Right lobe of liver (tissue), 6 donors: ENCODE results near the gene KRTCAP2. TPM values are rescaled to one million over a fixed set of nuclear protein-coding genes. Genes with fewer than 3 reads are reported as not detected.

Experiments used
- ATAC-seq, 4 donors: fragments of 200-7000 bp; cut with Tn5 transposase; one replicate each; pipeline ENCODE4 v1.9.1; 2020; ENCODE audit warnings: mild to moderate bottlenecking in 4 of 4, moderate library complexity in 4 of 4
- DNase-seq, 3 donors: peaks; one replicate each; pipeline ENCODE4 v3.0.0-alpha.2; 2020
- H3K27ac ChIP-seq, 3 donors: fragments of 200-600 bp; one replicate each; pipeline ENCODE4 v1.8.0; 2022
- H3K27me3 ChIP-seq, 2 donors: fragments of 200-600 bp; one replicate each; pipeline ENCODE4 v1.8.0; 2022
- H3K36me3 ChIP-seq, 4 donors: fragments of 200-600 bp; sonication (generic) in 1 of 4; one replicate each; pipeline versions ENCODE4 v1.5.1 to v1.8.0; 2017 to 2022; ENCODE audit warnings: control low read depth in 1 of 4
- H3K4me1 ChIP-seq, 4 donors: fragments of 200-600 bp; sonication (generic) in 1 of 4; one replicate each; pipeline versions ENCODE4 v1.5.1 to v1.8.0; 2017 to 2022; ENCODE audit warnings: control low read depth in 1 of 4
- H3K4me3 ChIP-seq, 3 donors: fragments of 200-600 bp; one replicate each; pipeline ENCODE4 v1.8.0; 2022
- H3K9me3 ChIP-seq, 4 donors: fragments of 200-600 bp; sonication (generic) in 1 of 4; one replicate each; pipeline versions ENCODE4 v1.5.1 to v1.8.0; 2017 to 2022; ENCODE audit warnings: control low read depth in 1 of 4
- POLR2A ChIP-seq: fragments of 450-650 bp; IDR thresholded peaks from one replicate; pipeline ENCODE4 v1.6.1; 2017; ENCODE audit warnings: antibody characterized with exemption, mild to moderate bottlenecking
- WGBS: methylation state at CpG from one replicate; pipeline ENCODE4 v1.1.6; 2018; ENCODE audit warnings: low coverage, low lambda C conversion rate; ENCODE audit not compliant: insufficient coverage; ENCODE audit errors: missing lambda C conversion rate; 5-methylcytosine and 5-hydroxymethylcytosine counted together
- intact Hi-C, 2 donors: fragments of 100-400 bp; cut with DNase I; formaldehyde crosslinking; loops; one replicate each; pipeline versions ENCODE4 v1.11.2 to v1.14.1; 2022
- total RNA-seq, 6 experiments: library from RNA; depleted of rRNA in 2 of 6; stranded (reverse); fragments of >200 nt in 2 of 6; fragmentation: NEBNext Ultra II Directional in 3 of 6; extraction: Animal tissue kit (Norgen Biotek cat#: 25700) in 3 of 6; gene quantifications; one replicate each; pipeline versions ENCODE4 v1.1.0 to v1.2.4, GENCODE V29; 2016 to 2023
- TF ChIP-seq, protein P1 (sequence below), 4 donors: fragments of 200-600 bp in 3 of 4; fragments of 450-650 bp in 1 of 4; IDR thresholded peaks; one replicate each; pipeline versions ENCODE4 v1.5.1 to v1.8.0; 2016 to 2022; ENCODE audit warnings: antibody characterized with exemption in 4 of 4, mild to moderate bottlenecking in 2 of 4
- donor health status: DM: no; HTN: yes; CAD: no.
- donor health status: DM: no; HTN: no; CAD: no.
- donor health status: DM: no; HTN: no; CAD: no.
- donor health status: DM: no; HTN: yes; CAD: no.
- donor health status: DM: no; HTN: yes; CAD: no.

KRTCAP2 gene
- total RNA-seq, 6 experiments from 2014 or later, result 85.5 to 145 (median 99.9) TPM

DNA sequence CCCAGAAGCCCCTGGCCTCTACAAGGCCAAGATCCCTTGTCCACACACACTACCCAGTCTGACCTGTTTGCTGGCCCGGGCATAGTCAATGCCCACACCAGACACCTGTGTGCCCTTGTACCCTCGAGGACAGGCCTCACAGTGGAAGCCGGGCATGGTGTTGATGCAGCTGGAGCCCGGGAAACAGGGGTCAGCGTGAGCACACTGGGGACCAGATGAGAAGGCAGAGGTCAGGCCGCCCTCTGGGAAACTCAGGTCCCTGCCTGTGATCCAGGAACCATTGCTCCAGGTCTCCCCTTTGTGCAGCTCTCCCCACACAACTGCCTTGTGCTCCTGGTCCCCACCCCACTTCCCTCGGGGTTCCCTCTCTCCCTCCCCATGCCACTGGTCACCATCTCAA is 29.1 kb upstream of the KRTCAP2 start:
- WGBS, result no CpG with 5 or more reads among the region's 7 CpGs
- no peak for DNase-seq
- no peaks in the 10 kb centered on the region for H3K36me3 ChIP-seq
- H3K4me3 ChIP-seq, result no peak overlapping the region
- ATAC-seq, result no peak
- H3K27me3 ChIP-seq, result no peaks in the 10 kb centered on the region
- no peaks in the 10 kb centered on the region for H3K9me3 ChIP-seq
- intact Hi-C loops, result no loop called here
- no peaks in the 10 kb centered on the region for H3K4me1 ChIP-seq
- H3K27ac ChIP-seq, result no peak overlapping the region
- TF ChIP-seq, protein P1, sequence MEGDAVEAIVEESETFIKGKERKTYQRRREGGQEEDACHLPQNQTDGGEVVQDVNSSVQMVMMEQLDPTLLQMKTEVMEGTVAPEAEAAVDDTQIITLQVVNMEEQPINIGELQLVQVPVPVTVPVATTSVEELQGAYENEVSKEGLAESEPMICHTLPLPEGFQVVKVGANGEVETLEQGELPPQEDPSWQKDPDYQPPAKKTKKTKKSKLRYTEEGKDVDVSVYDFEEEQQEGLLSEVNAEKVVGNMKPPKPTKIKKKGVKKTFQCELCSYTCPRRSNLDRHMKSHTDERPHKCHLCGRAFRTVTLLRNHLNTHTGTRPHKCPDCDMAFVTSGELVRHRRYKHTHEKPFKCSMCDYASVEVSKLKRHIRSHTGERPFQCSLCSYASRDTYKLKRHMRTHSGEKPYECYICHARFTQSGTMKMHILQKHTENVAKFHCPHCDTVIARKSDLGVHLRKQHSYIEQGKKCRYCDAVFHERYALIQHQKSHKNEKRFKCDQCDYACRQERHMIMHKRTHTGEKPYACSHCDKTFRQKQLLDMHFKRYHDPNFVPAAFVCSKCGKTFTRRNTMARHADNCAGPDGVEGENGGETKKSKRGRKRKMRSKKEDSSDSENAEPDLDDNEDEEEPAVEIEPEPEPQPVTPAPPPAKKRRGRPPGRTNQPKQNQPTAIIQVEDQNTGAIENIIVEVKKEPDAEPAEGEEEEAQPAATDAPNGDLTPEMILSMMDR (IDR thresholded peaks at IDR 0.05), result no peak
- no peak for TF ChIP-seq POLR2A

DNA sequence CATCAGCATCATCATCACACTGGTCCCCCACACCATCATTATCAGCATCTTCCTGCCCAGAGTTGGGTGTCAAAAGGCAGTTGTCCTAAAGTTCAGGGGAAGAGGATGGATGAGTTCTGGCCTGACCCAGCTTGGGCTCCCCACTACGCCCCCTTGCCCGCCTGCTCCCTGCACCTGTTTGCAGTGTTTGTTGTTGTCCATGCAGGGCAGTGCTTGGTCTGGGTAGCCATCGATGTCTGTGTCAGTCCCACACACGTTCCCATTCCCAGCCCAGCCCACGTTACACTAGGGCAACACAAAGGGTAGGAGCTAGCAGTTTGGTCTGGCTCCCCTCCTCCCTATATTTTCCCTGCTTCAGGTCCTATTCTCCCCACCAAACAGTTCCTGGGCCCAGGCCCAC is 27.8 kb upstream of the KRTCAP2 start:
- ATAC-seq (no peak), DNase-seq (no peak)
- Histone ChIP-seq H3K4me3 (no peak overlapping the region), H3K4me1 (no peaks in the 10 kb centered on the region), H3K9me3 (no peaks in the 10 kb centered on the region), H3K36me3 (no peaks in the 10 kb centered on the region), H3K27ac (no peak overlapping the region), H3K27me3 (no peaks in the 10 kb centered on the region)
- no peak for TF ChIP-seq POLR2A
- TF ChIP-seq, protein P1 (IDR thresholded peaks at IDR 0.05), result no peak
- intact Hi-C loops, result no loop called here
- no CpG with 5 or more reads among the region's 5 CpGs for WGBS

DNA sequence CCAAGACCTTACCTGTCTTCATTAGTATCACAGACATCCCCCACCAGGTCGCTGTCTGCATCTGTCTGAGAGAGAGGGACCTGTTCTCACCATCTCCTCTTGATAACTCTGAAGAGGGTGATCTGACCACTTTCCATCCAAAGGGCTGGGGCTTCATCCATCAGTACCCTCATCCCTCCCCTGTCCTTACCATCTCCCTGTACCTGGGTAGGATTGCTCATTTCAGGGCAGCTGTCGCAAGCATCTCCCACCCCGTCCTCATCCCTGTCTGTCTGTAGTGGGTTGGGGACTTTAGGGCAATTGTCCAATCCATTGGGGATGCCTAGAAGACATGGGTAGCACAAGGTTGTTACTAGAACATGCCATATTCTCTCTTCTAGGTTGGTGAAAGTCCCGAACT is 26.7 kb upstream of the KRTCAP2 start:
- no peak overlapping the region for H3K27ac ChIP-seq
- DNase-seq, result no peak
- 81% methylated on average over 3 of the region's 4 CpGs for WGBS
- H3K4me1 ChIP-seq, result peaks cover 0 to 3% (median 0%) of the 10 kb centered on the region in 4 donors
- no peak overlapping the region for H3K4me3 ChIP-seq
- no peak for ATAC-seq
- no peak for TF ChIP-seq POLR2A
- TF ChIP-seq, protein P1 (IDR thresholded peaks at IDR 0.05), result no peak
- intact Hi-C loops, result no loop called here
- H3K36me3 ChIP-seq, result no peaks in the 10 kb centered on the region
- no peaks in the 10 kb centered on the region for H3K27me3 ChIP-seq
- no peaks in the 10 kb centered on the region for H3K9me3 ChIP-seq

DNA sequence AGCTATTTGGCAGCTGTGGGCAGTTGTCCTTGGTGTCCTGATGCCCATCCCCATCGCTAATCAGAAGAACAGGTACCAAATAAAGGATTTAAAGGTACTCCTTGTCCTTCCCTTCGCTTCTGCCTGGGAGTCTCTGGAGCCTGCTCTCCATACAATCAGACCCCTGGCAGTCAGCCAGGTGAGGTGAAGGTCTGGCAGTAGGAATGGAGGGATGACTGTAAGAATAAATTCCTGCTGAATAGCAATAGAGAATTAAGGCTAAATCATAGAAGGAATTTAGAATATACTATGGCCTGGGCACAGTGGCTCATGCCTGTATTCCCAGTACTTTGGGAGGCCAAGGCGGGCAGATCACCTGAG is 25.4 kb upstream of the KRTCAP2 start:
- no peaks in the 10 kb centered on the region for H3K36me3 ChIP-seq
- 85% methylated on average over 2 of the region's 3 CpGs for WGBS
- no peak for DNase-seq
- no peaks in the 10 kb centered on the region for H3K27me3 ChIP-seq
- no peak overlapping the region for H3K4me3 ChIP-seq
- intact Hi-C loops, result no loop called here
- no peak overlapping the region for H3K27ac ChIP-seq
- H3K9me3 ChIP-seq, result no peaks in the 10 kb centered on the region
- peaks cover 0 to 16% (median 2%) of the 10 kb centered on the region in 4 donors for H3K4me1 ChIP-seq
- no peak for ATAC-seq
- TF ChIP-seq, protein P1 (IDR thresholded peaks at IDR 0.05), result no peak
- no peak for TF ChIP-seq POLR2A
